GM21737 (cell line): ENCODE measurements around the gene TRIM75.
"Not testable (repeated sequence)": the region's sequence is repeated elsewhere in the genome, so short reads cannot be mapped to it uniquely, and the experiment has no call there.

ENCODE experiments used
- ATAC-seq: cut with Tn5 transposase; IDR thresholded peaks from one replicate; pipeline ENCODE4 v1.9.1; 2021; ENCODE audit warnings: mild to moderate bottlenecking, moderate library complexity; ENCODE audit not compliant: unreplicated experiment

The TRIM75 gene

GRCh38 chr4:165053645-165054044, at the start of gene TRIM75:
TRIM75 (plus strand) TSS chr4:165053866; CDS start chr4:165059148, 5,282 bp downstream.
- ATAC-seq: no peak

DNA sequence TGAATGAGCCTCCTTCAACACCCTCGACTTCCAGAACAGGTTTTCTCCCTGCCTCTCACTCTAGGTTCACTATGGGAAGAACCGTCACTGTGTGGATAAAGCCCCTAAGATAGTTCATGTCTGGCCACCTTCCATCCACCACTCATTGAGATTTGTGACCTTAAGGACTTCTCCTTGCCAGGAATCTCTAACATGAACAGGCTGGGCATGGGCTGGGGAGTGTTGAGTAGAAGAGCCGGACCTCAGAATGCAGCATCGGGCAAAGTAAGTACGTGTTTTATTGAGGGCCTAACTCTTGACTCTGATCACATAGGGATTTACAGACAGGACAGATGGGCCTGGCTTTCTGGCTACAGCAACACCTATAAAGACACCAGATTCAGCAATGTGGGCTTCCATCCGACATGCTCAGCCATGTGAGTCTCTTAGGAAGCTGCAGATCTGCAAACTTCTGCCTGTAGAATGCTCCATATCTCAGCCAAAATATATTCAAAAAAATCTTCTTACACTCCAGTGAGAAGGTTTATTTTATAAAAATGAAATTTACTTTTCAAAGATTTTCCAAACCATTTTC, 48.2 kb upstream of the TRIM75 start:
- ATAC-seq: no peak

GRCh38 chr4:165006456-165006855, 47.2 kb upstream of the TRIM75 start:
- no peak for ATAC-seq

DNA sequence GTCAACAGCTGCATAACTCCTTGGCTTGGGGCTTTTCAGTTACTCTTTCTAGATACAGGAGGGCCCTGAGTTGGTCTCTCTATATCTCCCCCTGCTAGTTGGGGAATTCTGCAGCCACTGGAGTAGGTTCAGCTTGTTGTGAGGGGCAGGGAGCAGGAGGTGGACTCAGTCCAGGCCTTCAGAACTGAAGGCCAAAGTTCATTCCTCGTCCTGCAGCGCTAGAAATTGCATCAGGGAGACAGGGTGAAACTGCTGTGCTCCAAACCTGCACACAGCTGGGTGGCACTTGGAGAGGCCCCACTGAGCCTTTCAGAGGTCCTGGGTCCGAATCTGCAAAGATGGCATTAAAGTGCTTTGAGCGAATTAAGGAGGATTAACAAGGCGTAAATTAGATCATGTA, 46.8 kb upstream of the TRIM75 start:
- ATAC-seq: no peak

GRCh38 chr4:165009493-165010227, 44.0 kb upstream of the TRIM75 start:
- ATAC-seq: no peak

DNA sequence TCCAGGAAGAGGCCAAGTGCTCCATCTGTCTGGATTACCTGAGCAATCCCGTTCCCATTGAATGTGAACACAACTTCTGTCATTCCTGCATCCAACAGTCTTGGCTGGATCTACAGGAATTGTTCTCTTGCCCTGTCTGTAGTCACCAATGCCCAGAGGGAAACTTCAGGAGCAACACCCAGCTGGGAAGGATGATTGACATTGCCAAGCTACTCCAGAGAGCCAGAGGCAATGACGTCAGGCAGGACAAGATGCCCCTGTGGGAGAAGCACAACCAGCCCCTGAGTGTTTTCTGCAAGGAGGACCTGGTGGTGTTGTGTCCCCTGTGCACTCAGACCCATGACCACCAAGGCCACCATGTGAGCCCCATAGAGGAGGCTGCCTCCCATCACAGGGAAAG, 43.2 kb upstream of the TRIM75 start:
- no peak for ATAC-seq

DNA sequence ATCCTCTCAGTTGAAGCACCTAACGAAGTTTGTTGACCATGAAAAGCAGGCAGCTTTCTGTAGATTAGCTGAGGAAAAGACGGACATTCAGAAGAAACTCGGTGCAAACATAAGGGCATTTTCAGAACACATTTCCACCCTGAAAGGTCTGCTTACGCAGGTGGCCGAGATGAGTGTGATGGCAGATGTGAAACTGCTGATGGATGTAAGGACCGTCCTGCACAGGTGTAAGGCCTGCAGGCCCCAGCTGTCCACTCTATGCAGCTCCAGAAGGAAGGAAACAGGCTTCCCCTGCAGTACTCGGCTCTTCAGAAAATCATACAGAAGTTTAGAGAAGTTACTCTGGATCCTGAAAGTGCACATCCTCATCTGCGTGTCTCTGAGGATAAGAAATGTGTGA, 42.7 kb upstream of the TRIM75 start:
- ATAC-seq: no peak

GRCh38 chr4:165011403-165011802, 42.3 kb upstream of the TRIM75 start:
- ATAC-seq: no peak

- ATAC-seq: no peak
Measured at GRCh38 chr4:165013691-165014090, 40.0 kb upstream of the TRIM75 start.

- ATAC-seq: no peak
Measured at GRCh38 chr4:165016971-165017370, 36.7 kb upstream of the TRIM75 start.

DNA sequence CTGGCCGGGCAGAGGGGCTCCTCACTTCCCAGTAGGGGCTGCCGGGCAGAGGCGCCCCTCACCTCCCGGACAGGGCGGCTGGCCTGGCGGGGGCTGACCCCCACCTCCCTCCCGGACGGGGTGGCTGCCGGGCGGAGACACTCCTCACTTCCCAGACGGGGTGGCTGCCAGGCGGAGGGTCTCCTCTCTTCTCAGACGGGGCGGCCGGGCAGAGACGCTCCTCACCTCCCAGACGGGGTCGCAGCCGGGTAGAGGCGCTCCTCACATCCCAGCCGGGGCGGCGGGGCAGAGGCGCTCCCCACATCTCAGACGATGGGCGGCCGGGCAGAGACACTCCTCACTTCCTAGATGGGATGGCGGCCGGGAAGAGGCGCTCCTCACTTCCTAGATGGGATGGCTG, 33.7 kb upstream of the TRIM75 start:
- ATAC-seq: not testable (repeated sequence)

- not testable (repeated sequence) for ATAC-seq
Measured at GRCh38 chr4:165025782-165026181, 27.9 kb upstream of the TRIM75 start.

GRCh38 chr4:165027762-165028402, 25.8 kb upstream of the TRIM75 start:
- no peak for ATAC-seq

- no peak for ATAC-seq
Measured at GRCh38 chr4:165031436-165032211, 22.0 kb upstream of the TRIM75 start, which contains the start of gene TRIM60. TRIM60 (plus strand) TSS chr4:165031999; CDS start chr4:165040073, 8,074 bp downstream.

DNA sequence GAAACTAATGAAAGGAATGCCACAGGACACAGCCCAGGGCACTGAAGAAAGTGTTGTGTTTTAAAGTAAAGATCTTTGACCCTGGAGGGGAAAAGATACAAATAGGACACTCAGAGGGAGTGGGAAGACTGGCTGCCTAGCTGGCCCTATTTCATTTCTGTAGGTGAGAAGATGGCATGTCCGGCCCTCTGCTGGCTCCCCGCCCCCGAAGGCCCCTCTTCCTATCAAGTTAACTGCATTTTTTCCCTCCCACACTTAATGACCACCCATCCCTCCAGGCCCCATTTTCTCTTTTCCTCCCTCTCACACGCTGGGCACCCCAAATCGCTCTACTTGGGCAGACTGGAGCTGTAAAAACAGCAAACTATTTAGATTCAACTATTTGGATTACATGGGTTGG, 5.5 kb upstream of the TRIM75 start:
- no peak for ATAC-seq

- no peak for ATAC-seq
Measured at GRCh38 chr4:165052627-165053026, 1.0 kb upstream of the TRIM75 start.

GRCh38 chr4:165055601-165056000, 1.9 kb downstream of the TRIM75 start:
- no peak for ATAC-seq

DNA sequence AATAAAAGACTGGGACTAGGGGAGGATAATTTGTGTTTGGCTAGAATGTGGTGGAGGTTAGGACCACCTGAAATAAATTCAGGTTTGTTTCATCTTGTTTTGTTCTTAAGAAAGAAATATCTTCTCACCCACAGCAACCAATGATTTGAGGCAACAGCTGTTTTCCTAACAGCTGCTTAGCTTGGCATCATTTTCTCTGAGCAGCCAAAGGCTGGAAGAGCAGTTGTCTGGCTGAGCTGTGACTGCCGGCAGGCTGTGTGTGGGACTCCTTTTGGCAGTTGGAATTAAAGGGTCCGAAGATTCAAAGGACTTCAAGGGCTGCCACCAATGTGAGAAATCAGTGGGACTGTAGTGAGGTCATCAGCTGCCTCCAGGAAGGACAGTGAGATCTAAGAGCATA, 5.0 kb downstream of the TRIM75 start:
- no peak for ATAC-seq

DNA sequence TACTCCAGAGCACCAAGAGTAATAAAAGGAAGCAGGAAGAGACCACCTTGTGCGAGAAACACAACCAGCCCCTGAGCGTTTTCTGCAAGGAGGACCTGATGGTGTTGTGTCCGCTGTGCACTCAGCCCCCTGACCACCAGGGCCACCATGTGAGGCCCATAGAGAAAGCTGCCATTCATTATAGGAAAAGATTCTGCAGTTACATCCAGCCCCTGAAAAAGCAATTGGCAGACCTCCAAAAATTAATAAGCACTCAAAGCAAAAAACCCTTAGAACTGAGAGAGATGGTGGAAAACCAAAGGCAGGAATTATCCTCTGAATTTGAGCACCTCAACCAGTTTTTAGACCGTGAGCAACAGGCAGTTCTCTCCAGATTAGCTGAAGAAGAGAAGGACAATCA, 5.7 kb downstream of the TRIM75 start:
- ATAC-seq: no peak

DNA sequence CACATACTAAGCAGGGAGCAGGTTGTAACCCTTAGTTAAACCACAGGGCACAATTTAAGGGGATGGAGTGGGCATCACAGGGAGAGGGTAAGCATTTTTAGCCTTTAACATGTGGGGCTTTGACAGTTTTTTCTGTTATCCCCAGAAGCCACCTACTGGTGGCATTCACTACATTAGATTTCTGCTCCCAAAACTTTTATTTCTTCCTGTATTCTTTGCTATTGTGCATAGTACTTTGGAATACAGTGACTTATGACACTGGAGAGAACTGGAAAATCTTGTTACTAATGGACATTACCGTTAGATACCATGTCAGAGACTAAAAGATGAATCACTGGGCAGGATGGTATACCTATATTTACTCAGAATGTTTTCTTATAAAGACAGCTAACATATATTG, 7.3 kb downstream of the TRIM75 start:
- ATAC-seq: no peak

GRCh38 chr4:165070560-165070959, 16.9 kb downstream of the TRIM75 start:
- ATAC-seq: no peak
